GM23248 (cell line): Measurements from ENCODE around the gene PLCB1.

Experiments
- EZH2 ChIP-seq: fragments of 200-600 bp; sonication (generic); IDR thresholded peaks from 2 replicates; pipeline ENCODE4 v1.6.1; 2018; ENCODE audit warnings: antibody characterized with exemption, mild to moderate bottlenecking; ENCODE audit not compliant: insufficient read depth, poor library complexity, severe bottlenecking
- EZH2phosphoT487 ChIP-seq: fragments of 200-600 bp; sonication (generic); IDR thresholded peaks from 2 replicates; pipeline ENCODE4 v1.6.1; 2018; ENCODE audit warnings: antibody characterized with exemption, moderate library complexity, mild to moderate bottlenecking, low read depth; ENCODE audit not compliant: insufficient read depth

- no peak for TF ChIP-seq EZH2phosphoT487
- TF ChIP-seq EZH2: no peak
These were observed 172.2 kb downstream of the PLCB1 start for GRCh38 chr20:8304124-8304816.
